AG04449 (cell line): ENCODE results near the gene GRAMD2A.
"Not testable (repeated sequence)": the region's sequence is repeated elsewhere in the genome, so short reads cannot be mapped to it uniquely, and the experiment has no call there.

Source experiments
- CTCF ChIA-PET: fragments of 350-600 bp; formaldehyde crosslinking; extraction: SDS; loops from one replicate; lab custom pipeline; 2021; ENCODE audit warnings: antibody characterized with exemption; lab: Yijun Ruan, JAX
- POLR2A ChIA-PET: fragments of 400-600, 350-600 bp; formaldehyde crosslinking; extraction: SDS; loops from one replicate; lab custom pipeline; 2020; ENCODE audit warnings: antibody characterized with exemption, inconsistent platforms; lab: Yijun Ruan, JAX
- DNase-seq: peaks from one replicate; pipeline ENCODE4 v3.0.0-alpha.2; 2010; ENCODE audit warnings: low read depth, low spot score
- H3K4me3 ChIP-seq: 2 replicates; pipeline ENCODE4 v1.5.1; 2011; ENCODE audit warnings: low read depth, mild to moderate bottlenecking, control low read depth, low read length
- TF ChIP-seq, protein P1 (sequence below): IDR thresholded peaks from one replicate; pipeline ENCODE4 v1.5.1; 2011; ENCODE audit warnings: mild to moderate bottlenecking, moderate library complexity, low read length, control low read depth, inconsistent platforms; ENCODE audit not compliant: insufficient read depth; ENCODE audit errors: missing control alignments

Gene GRAMD2A

DNA sequence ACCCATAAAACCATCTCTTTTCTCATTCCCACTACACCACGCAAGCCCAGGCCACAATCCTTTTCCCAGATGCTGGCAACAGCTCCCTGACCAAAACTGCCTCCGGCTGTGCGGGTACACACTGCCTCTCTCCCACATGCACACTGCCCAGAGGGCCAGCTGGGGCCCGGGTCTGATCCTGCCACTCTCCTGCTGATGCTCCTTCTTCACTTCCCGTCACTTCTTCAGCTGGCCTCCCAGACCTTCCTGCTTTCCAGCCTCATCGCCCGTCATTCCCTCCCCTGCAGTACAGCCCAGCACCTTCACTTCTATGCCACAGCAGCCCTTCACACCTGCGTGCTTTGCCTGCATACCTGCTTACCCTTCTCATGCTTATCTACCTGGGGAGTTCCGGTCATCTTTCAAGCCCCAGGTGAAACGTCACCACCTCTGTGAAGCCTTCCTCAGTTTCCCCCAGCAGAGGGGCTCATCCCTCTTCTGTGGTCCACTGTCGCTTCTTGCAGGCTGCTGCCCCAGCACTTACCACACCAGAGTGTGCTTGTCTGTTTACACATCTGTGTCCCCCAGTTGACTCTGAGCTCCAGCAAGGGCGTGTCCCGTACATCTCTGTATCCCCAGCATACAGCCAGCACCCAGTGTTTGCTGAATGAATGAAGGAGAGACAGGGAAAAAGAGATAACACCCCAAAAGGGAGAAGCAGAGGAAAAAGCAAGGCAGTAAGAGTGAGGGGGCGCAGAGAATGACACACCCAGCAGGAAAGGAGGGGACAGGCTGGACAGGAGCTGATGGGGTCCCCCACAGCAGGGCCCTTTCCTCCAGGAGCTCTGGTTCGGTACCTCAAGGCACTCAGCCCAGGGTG lies 22.2 kb downstream of the GRAMD2A start:
- TF ChIP-seq, protein P1, sequence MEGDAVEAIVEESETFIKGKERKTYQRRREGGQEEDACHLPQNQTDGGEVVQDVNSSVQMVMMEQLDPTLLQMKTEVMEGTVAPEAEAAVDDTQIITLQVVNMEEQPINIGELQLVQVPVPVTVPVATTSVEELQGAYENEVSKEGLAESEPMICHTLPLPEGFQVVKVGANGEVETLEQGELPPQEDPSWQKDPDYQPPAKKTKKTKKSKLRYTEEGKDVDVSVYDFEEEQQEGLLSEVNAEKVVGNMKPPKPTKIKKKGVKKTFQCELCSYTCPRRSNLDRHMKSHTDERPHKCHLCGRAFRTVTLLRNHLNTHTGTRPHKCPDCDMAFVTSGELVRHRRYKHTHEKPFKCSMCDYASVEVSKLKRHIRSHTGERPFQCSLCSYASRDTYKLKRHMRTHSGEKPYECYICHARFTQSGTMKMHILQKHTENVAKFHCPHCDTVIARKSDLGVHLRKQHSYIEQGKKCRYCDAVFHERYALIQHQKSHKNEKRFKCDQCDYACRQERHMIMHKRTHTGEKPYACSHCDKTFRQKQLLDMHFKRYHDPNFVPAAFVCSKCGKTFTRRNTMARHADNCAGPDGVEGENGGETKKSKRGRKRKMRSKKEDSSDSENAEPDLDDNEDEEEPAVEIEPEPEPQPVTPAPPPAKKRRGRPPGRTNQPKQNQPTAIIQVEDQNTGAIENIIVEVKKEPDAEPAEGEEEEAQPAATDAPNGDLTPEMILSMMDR = no peak
- no peak for DNase-seq
- POLR2A ChIA-PET = no interaction called here
- CTCF ChIA-PET = no interaction called here
- H3K4me3 ChIP-seq = no peak overlapping the region

DNA sequence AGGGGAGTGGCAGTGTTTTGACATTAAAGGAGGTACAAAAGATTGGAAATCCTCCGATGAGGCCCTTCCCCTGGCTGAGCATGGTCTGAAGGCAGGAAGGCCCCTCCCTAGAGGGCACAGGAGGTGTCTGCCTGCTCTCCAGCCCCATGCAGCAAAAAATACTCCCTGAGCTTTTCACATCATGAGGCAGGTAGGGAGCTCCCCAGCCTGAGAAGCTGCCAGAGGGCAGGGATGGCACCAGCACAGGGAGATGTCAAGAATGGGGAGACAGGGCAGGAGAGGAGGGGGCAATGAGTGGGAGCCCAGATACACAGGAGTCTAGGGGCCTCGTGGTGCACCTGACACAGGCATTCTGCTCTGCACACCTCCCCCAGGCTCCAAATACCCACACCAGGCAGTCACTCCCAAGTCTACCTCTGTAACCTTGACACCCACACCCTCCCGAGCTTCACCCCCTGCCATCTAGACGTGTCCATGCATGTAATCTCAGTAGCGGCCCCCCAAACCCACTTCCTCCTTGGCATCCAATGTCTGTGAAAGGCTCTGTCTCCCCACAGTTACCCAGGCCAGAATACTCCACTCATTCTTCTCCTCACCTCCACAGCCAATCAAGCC lies 22.9 kb downstream of the GRAMD2A start:
- TF ChIP-seq, protein P1 = no peak
- POLR2A ChIA-PET = no interaction called here
- CTCF ChIA-PET = no interaction called here
- no peak overlapping the region for H3K4me3 ChIP-seq
- no peak for DNase-seq

DNA sequence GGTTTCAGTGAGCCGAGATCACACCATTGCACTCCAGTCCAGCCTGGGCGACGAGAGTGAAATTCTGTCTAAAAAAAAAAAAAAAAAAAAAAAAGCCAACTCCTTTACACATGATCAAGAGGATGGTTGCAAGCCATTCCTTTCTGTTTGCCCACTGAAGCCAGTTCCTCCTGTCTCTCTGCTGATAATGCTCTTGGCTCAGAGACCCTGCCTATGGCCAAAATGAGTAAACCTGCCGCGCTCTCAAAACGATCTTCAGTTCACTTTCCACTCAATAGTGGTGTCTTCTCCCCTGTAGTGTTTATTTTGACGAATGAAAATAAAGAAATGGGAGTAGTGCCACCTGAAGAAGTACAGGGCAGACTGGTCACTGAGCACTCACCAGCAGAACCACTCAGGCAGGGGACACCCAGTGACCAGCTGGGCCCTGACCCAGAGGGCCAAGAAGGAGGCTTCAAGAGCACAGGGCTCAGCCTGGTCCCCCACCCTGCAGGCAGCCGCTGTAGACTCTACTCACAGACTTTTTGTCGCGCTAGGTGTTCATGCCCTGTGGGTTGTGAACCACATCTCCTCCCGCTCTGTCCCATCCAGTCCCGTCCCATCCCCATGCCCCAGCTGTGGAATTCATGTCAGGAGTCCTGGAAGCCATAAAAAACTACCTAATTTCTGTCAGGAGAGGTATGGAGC lies 23.6 kb downstream of the GRAMD2A start:
- ChIA-PET CTCF (interaction anchor here (1.1 kb wide), 1 partner anchor 18 kb away, joined by 3 read pairs; no protein-coding TSS in a partner anchor), POLR2A (no interaction called here)
- no peak overlapping the region for H3K4me3 ChIP-seq
- TF ChIP-seq, protein P1 = no peak
- no peak for DNase-seq

DNA sequence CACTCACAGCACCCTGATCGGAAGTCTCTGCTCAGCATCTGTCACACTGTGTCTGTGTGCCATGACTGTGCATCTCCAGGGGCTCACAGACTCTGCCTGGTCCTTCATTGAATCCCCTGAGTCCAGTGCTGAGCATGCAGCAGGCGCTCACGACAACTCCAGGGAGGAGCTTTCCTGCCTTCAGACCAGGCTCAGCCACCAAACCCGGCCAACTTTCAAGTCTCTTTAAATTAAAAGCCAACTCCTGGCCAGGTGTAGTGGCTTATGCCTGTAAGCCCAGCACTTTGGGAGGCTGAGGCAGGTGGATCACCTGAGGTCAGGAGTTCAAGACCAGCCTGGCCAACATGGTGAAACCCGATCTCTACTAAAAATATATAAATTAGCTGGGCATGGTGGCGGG lies 24.2 kb downstream of the GRAMD2A start:
- TF ChIP-seq, protein P1 = no peak
- ChIA-PET POLR2A (no interaction called here), CTCF (interaction anchor here (1.1 kb wide), 1 partner anchor 17 kb away, joined by 3 read pairs; no protein-coding TSS in a partner anchor)
- DNase-seq = no peak
- no peak overlapping the region for H3K4me3 ChIP-seq

DNA sequence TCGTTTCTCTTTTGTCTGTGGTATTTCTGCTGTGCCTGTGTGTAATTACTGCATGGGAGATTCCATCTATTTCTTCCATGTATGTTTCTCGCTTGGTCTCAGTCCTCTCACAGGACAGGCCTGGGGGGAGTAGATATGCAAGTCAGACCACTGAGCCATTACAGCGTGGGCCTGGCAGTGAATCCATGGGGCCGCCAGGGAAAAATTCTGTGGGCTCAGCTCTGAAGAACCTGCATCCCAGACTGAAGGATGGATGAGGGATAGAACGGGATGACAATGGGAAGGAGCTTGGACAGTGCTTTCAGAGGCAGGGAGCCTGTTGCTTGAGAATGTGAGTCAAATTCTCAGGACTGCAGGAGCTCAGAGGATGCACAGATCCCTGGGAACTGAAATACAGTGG lies 24.8 kb downstream of the GRAMD2A start:
- H3K4me3 ChIP-seq = no peak overlapping the region
- no peak for DNase-seq
- ChIA-PET CTCF (interaction anchor here (1.1 kb wide), 1 partner anchor 17 kb away, joined by 3 read pairs; no protein-coding TSS in a partner anchor), POLR2A (no interaction called here)
- TF ChIP-seq, protein P1 = no peak

DNA sequence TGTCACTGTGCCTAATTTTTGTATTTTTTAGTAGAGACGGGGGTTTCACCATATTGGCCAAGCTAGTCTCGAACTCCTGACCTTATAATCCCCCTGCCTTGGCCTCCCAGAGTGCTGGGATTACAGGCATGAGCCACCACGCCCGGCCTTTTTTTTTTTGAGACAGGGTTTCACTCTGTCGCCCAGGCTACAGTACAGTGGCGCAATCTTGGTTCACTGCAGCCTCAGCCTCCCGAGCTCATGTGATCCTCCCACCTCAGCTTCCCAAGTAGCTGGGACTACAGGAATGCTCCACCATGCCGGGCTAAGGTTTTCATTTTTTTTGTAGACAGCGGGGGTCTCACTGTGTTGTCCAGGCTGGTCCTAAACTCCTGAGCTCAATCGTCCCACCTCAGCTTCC lies 25.6 kb downstream of the GRAMD2A start:
- CTCF ChIA-PET = interaction anchor here (1.2 kb wide), 1 partner anchor 16 kb away, joined by 3 read pairs; no protein-coding TSS in a partner anchor
- DNase-seq, POLR2A ChIA-PET, H3K4me3 ChIP-seq: not testable (repeated sequence)
